Smooth muscle cell (in vitro differentiated cells): Measurements from ENCODE around the gene ANKRD13B. TPM values are rescaled to one million over a fixed set of nuclear protein-coding genes. Genes with fewer than 3 reads are reported as not detected.

Experiments used
- DNase-seq: peaks from one replicate; lab custom pipeline; 2025; ENCODE audit not compliant: unreplicated experiment; lab: John Stamatoyannopoulos, UW
- H2AFZ ChIP-seq: fragments of 200-600 bp; sonication (generic); 2 replicates; pipeline ENCODE4 v1.6.0; 2016; ENCODE audit warnings: antibody characterized with exemption, low read depth, mild to moderate bottlenecking
- H3F3A ChIP-seq: fragments of 200-600 bp; sonication (generic); 2 replicates; pipeline ENCODE4 v1.6.0; 2017; ENCODE audit warnings: antibody characterized with exemption, low read depth
- H3K27ac ChIP-seq: fragments of 200-600 bp; sonication (generic); 2 replicates; pipeline ENCODE4 v1.5.1; 2016; ENCODE audit warnings: low read depth, mild to moderate bottlenecking
- H3K27me3 ChIP-seq: fragments of 200-600 bp; sonication (generic); 2 replicates; pipeline ENCODE4 v1.6.1; 2016; ENCODE audit warnings: low read depth, mild to moderate bottlenecking
- H3K36me3 ChIP-seq: fragments of 200-600 bp; sonication (generic); 2 replicates; pipeline ENCODE4 v1.5.1; 2016; ENCODE audit warnings: low read depth
- H3K4me1 ChIP-seq: fragments of 200-600 bp; sonication (generic); 2 replicates; pipeline ENCODE4 v1.5.1; 2016; ENCODE audit warnings: low read depth
- H3K4me2 ChIP-seq: fragments of 200-600 bp; sonication (generic); 2 replicates; pipeline ENCODE4 v1.6.0; 2016; ENCODE audit warnings: mild to moderate bottlenecking
- H3K4me3 ChIP-seq: fragments of 200-600 bp; sonication (generic); 2 replicates; pipeline ENCODE4 v1.5.1; 2016; ENCODE audit warnings: mild to moderate bottlenecking
- H3K79me2 ChIP-seq: fragments of 200-600 bp; sonication (generic); 2 replicates; pipeline ENCODE4 v1.6.0; 2016; ENCODE audit warnings: low read depth, mild to moderate bottlenecking
- H3K9ac ChIP-seq: fragments of 200-600 bp; sonication (generic); 2 replicates; pipeline ENCODE4 v1.6.0; 2016; ENCODE audit warnings: low read depth
- H3K9me3 ChIP-seq: fragments of 200-600 bp; sonication (generic); replicated peaks from 2 replicates; pipeline ENCODE4 v1.5.1; 2016; ENCODE audit warnings: low read depth
- H4K20me1 ChIP-seq: fragments of 200-600 bp; sonication (generic); 2 replicates; pipeline ENCODE4 v1.6.0; 2016; ENCODE audit warnings: low read depth
- WGBS: methylation state at CpG from one replicate; pipeline ENCODE4 v1.1.7; 2016; ENCODE audit warnings: low lambda C conversion rate; 5-methylcytosine and 5-hydroxymethylcytosine counted together
- polyA plus RNA-seq: library from polyadenylated mRNA; unstranded; fragments of >200 nt; fragmentation: Nextera tagmentation; extraction: Ambion mirVana; gene quantifications from 2 replicates; pipeline ENCODE4 v1.2.1, GENCODE V29; 2016
- total RNA-seq: library from RNA; depleted of rRNA; stranded (reverse); fragments of >200 nt; gene quantifications from 2 replicates; pipeline ENCODE4 v1.2.3, GENCODE V29; 2014
- TF ChIP-seq, protein P1 (sequence below): fragments of 200-600 bp; sonication (generic); IDR thresholded peaks from 2 replicates; pipeline ENCODE4 v1.5.1; 2017; ENCODE audit warnings: borderline replicate concordance, mild to moderate bottlenecking, antibody characterized with exemption; ENCODE audit not compliant: insufficient read depth, poor library complexity, severe bottlenecking

The ANKRD13B gene
- total and polyA plus RNA-seq, 2 experiments from 2014 or later, result 3.6 to 6.8 TPM

DNA sequence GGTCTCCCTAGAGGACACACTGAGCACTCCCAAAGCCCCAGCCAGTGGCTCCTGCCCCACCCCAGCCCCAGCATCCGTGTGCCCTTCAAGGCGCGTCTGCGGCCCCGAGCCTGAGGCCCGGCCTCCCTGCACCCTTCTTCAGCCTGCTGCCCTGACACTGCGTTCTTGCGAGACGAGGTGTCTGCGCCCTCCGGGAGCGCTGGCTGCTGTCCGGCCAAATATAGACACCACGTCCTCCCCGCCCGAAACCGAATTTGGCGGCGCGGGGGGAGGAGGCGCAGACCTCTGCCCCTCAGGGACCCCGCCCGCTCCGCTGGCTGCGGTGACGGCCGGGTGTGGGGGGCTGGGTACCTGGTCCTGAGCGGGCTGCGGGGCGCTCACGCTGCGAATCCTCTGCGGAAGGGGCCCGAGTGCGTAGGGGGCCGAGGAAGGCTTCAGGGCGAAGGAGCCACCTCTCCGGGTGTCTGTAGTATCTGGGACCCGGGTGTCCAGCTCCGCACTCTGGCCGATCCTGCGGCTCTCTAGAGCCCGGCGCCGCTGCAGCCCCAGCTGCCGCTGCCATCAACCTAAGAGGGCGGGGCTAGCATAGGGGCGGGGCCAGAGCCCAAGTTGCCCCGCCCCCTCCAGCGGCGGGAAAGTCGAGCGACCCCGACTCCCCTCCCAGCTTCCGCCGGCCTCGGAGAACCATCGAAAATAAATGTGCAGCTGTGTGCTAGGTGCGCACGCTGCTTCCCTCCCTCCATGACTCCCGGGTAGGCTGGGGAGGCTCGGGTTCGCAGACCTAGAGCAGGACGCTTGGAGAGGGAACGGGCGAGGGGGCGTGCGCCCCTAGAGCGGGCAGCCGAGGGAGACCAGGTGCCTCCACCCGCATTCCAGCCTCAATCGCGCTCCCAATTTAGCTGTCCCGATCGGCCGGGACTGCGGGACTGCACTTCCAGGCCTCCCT is 29.7 kb downstream of the ANKRD13B start, which contains the start of gene CORO6:
Gene CORO6, minus strand, starts transcription at position 576 of the 946 bp plus-strand sequence. CDS start 1,491 bp downstream, outside the sequence.
- DNase-seq, result no peak
- Histone ChIP-seq H3F3A (no peaks in the 10 kb centered on the region), H4K20me1 (no peaks in the 10 kb centered on the region), H3K27ac (no peak within 1 kb of the TSS), H3K4me1 (peaks cover 5% of the 10 kb centered on the region), H3K36me3 (no peaks in the 10 kb centered on the region), H3K4me2 (peak within 1 kb of the TSS; percentile 98), H2AFZ (peak within 1 kb of the TSS; percentile 75), H3K4me3 (peak within 1 kb of the TSS; percentile 75), H3K9ac (no peak within 1 kb of the TSS), H3K79me2 (no peaks in the 10 kb centered on the region), H3K9me3 (no peaks in the 10 kb centered on the region), H3K27me3 (peaks cover 9% of the 10 kb centered on the region)
- 2% methylated on average over 62 of the region's 77 CpGs for WGBS
- TF ChIP-seq, protein P1, sequence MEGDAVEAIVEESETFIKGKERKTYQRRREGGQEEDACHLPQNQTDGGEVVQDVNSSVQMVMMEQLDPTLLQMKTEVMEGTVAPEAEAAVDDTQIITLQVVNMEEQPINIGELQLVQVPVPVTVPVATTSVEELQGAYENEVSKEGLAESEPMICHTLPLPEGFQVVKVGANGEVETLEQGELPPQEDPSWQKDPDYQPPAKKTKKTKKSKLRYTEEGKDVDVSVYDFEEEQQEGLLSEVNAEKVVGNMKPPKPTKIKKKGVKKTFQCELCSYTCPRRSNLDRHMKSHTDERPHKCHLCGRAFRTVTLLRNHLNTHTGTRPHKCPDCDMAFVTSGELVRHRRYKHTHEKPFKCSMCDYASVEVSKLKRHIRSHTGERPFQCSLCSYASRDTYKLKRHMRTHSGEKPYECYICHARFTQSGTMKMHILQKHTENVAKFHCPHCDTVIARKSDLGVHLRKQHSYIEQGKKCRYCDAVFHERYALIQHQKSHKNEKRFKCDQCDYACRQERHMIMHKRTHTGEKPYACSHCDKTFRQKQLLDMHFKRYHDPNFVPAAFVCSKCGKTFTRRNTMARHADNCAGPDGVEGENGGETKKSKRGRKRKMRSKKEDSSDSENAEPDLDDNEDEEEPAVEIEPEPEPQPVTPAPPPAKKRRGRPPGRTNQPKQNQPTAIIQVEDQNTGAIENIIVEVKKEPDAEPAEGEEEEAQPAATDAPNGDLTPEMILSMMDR, result no peak

DNA sequence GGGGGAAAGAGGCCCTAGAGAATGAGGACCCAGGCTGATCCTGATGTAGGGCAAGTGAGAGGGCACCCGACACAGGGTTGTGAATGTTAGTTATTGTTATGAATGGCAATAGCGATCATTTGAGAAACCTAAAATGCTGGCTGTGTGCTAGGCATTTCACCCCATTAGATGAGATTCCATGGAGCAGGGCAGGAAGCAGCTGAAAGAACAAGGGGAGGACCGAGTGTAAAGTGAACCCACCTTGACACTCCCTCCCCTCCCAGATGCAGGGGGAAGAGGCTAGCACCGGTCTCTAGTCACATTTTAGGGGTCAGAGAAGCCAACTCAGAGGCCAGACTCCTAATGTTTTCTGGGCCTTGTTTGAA is 30.3 kb downstream of the ANKRD13B start:
- TF ChIP-seq, protein P1, result no peak
- Histone ChIP-seq H3K79me2 (no peaks in the 10 kb centered on the region), H3K27me3 (peaks cover 3% of the 10 kb centered on the region), H4K20me1 (no peaks in the 10 kb centered on the region), H3K4me3 (peak overlapping the region; percentile 75), H3K4me2 (peak overlapping the region; percentile 98), H3K36me3 (no peaks in the 10 kb centered on the region), H3F3A (no peaks in the 10 kb centered on the region), H3K4me1 (peaks cover 4% of the 10 kb centered on the region), H3K9ac (no peak overlapping the region), H2AFZ (no peak overlapping the region), H3K9me3 (no peaks in the 10 kb centered on the region), H3K27ac (no peak overlapping the region)
- 23% methylated on average over 4 of the region's 4 CpGs for WGBS
- no peak for DNase-seq

- no peak overlapping the region for H3K9ac ChIP-seq
- TF ChIP-seq, protein P1, result no peak
- H2AFZ ChIP-seq, result no peak overlapping the region
- no peak overlapping the region for H3K27ac ChIP-seq
- no peak overlapping the region for H3K4me2 ChIP-seq
- no peaks in the 10 kb centered on the region for H3K79me2 ChIP-seq
- H3K27me3 ChIP-seq, result no peaks in the 10 kb centered on the region
- no peaks in the 10 kb centered on the region for H4K20me1 ChIP-seq
- H3F3A ChIP-seq, result no peaks in the 10 kb centered on the region
- WGBS, result 75% methylated on average over 4 of the region's 4 CpGs
- DNase-seq, result no peak
- no peak overlapping the region for H3K4me3 ChIP-seq
- H3K4me1 ChIP-seq, result peaks cover 4% of the 10 kb centered on the region
- H3K9me3 ChIP-seq, result no peaks in the 10 kb centered on the region
- H3K36me3 ChIP-seq, result no peaks in the 10 kb centered on the region
Measured at GRCh38 chr17:29624586-29624985, 31.7 kb downstream of the ANKRD13B start.
